NB4 (cell line): Measurements from ENCODE around the gene GPC1.
A peak's percentile ranks its signal among the peaks of the same experiment; 100 is the strongest.

Experiments
- DNase-seq: peaks from one replicate; pipeline ENCODE4 v3.0.0; 2010; ENCODE audit warnings: low read depth
- H3K4me3 ChIP-seq: one replicate; pipeline ENCODE4 v1.5.1; 2011; ENCODE audit warnings: mild to moderate bottlenecking, low read depth, low read length, moderate library complexity
- CTCF ChIP-seq: IDR thresholded peaks from one replicate; pipeline ENCODE4 v1.5.1; 2012; ENCODE audit warnings: low read depth, low read length
- MAX ChIP-seq: IDR thresholded peaks from 2 replicates; pipeline ENCODE4 v1.6.1; 2011; ENCODE audit warnings: low read depth, low read length
- MYC ChIP-seq: IDR thresholded peaks from 2 replicates; pipeline ENCODE4 v1.6.1; 2011; ENCODE audit warnings: low read depth, low read length
- POLR2A ChIP-seq: IDR thresholded peaks from 2 replicates; pipeline ENCODE4 v1.6.1; 2011; ENCODE audit warnings: mild to moderate bottlenecking; ENCODE audit not compliant: insufficient read length; ENCODE audit errors: extremely low read depth

GPC1 gene

GRCh38 chr2:240389302-240389805 lies 46.1 kb upstream of the GPC1 start:
- TF ChIP-seq MAX (no peak), POLR2A (no peak), CTCF (no peak), MYC (no peak)
- DNase-seq = no peak
- no peak overlapping the region for H3K4me3 ChIP-seq

GRCh38 chr2:240390091-240391073 lies 45.1 kb upstream of the GPC1 start:
- TF ChIP-seq POLR2A = no peak
- TF ChIP-seq MYC = no peak
- no peak for TF ChIP-seq MAX
- TF ChIP-seq CTCF = no peak

GRCh38 chr2:240391111-240392051 lies 44.1 kb upstream of the GPC1 start:
- no peak overlapping the region for H3K4me3 ChIP-seq
- no peak for DNase-seq
- no peak for TF ChIP-seq MYC
- TF ChIP-seq CTCF = no peak
- TF ChIP-seq MAX = no peak
- TF ChIP-seq POLR2A = no peak

More at GRCh38 chr2:240390091-240391073, 45.1 kb upstream of the GPC1 start:
- peak; percentile 23 for DNase-seq
- no peak overlapping the region for H3K4me3 ChIP-seq

- DNase-seq = no peak
- TF ChIP-seq CTCF (no peak), MYC (no peak), POLR2A (no peak), MAX (no peak)
- no peak overlapping the region for H3K4me3 ChIP-seq
Measured at GRCh38 chr2:240392084-240392947, 43.1 kb upstream of the GPC1 start.
